Fibroblast of lung (primary cell): ENCODE results near the gene FHIT. TPM values are rescaled to one million over a fixed set of nuclear protein-coding genes. Genes with fewer than 3 reads are reported as not detected.

ENCODE experiments used
- DNase-seq, 2 donors: peaks; one replicate each; pipeline versions ENCODE4 v3.0.0 to v3.0.0-alpha.2; 2010; ENCODE audit warnings: low read depth in 2 of 2
- H2AFZ ChIP-seq: 2 replicates; pipeline ENCODE4 v1.5.1; 2012; ENCODE audit warnings: low read length, control low read depth, inconsistent platforms
- H3K27ac ChIP-seq: 2 replicates; pipeline ENCODE4 v1.5.1; 2011; ENCODE audit warnings: low read length, control low read depth; ENCODE audit not compliant: insufficient read depth
- H3K27me3 ChIP-seq: 2 replicates; pipeline ENCODE4 v1.5.1; 2011; ENCODE audit warnings: mild to moderate bottlenecking, low read length; ENCODE audit not compliant: control insufficient read depth, insufficient read depth
- H3K36me3 ChIP-seq: 2 replicates; pipeline ENCODE4 v1.5.1; 2011; ENCODE audit warnings: low read length; ENCODE audit not compliant: control insufficient read depth, insufficient read depth
- H3K4me1 ChIP-seq: 2 replicates; pipeline ENCODE4 v1.5.1; 2011; ENCODE audit warnings: low read length; ENCODE audit not compliant: control insufficient read depth, insufficient read depth; ENCODE audit errors: extremely low read depth
- H3K4me2 ChIP-seq: 2 replicates; pipeline ENCODE4 v1.5.1; 2011; ENCODE audit warnings: low read length, control low read depth; ENCODE audit not compliant: insufficient read depth; ENCODE audit errors: extremely low read depth
- H3K4me3 ChIP-seq, 4 experiments: fragments of 200-600 bp in 1 of 4; sonication (generic) in 1 of 4; replicated peaks in 1 of 4; 2 replicates each; pipeline ENCODE4 v1.5.1; 2011 to 2016; ENCODE audit warnings: low read length in 4 of 4, low read depth in 3 of 4, mild to moderate bottlenecking in 3 of 4, control low read depth in 2 of 4, inconsistent platforms in 1 of 4, mixed read lengths in 1 of 4; ENCODE audit not compliant: insufficient read depth in 1 of 4; ENCODE audit errors: control extremely low read depth in 1 of 4
- H3K79me2 ChIP-seq: 2 replicates; pipeline ENCODE4 v1.5.1; 2012; ENCODE audit warnings: mild to moderate bottlenecking, low read length, inconsistent platforms; ENCODE audit not compliant: control insufficient read depth, insufficient read depth
- H3K9ac ChIP-seq: 2 replicates; pipeline ENCODE4 v1.5.1; 2011; ENCODE audit warnings: mild to moderate bottlenecking, low read length, control low read depth; ENCODE audit not compliant: insufficient read depth
- H3K9me3 ChIP-seq: 2 replicates; pipeline ENCODE4 v1.5.1; 2012; ENCODE audit warnings: low read depth, low read length; ENCODE audit not compliant: control insufficient read depth, insufficient read depth
- H4K20me1 ChIP-seq: 2 replicates; pipeline ENCODE4 v1.5.1; 2011; ENCODE audit warnings: low read length; ENCODE audit not compliant: control insufficient read depth, insufficient read depth; ENCODE audit errors: extremely low read depth
- CTCF ChIP-seq, 2 donors: IDR thresholded peaks in 1 of 2; conservative IDR thresholded peaks in 1 of 2; 1 replicate in 1 of 2; 2 replicates in 1 of 2; pipeline ENCODE4 v1.5.1; 2011 to 2012; ENCODE audit warnings: low read length in 2 of 2, control low read depth in 1 of 2, inconsistent platforms in 1 of 2, low read depth in 1 of 2, mild to moderate bottlenecking in 1 of 2
- EZH2 ChIP-seq: IDR thresholded peaks from 2 replicates; pipeline ENCODE4 v1.5.1; 2012; ENCODE audit warnings: low read length, control low read depth, mild to moderate bottlenecking; ENCODE audit errors: missing control alignments
- polyA plus RNA-seq, 2 donors: library from polyadenylated mRNA; depleted of rRNA in 1 of 2; stranded (reverse) in 1 of 2; unstranded in 1 of 2; fragments of >200 nt; gene quantifications; 2 replicates each; pipeline ENCODE4 v1.2.1, GENCODE V29; 2011 to 2012; ENCODE audit warnings: missing spikeins in 1 of 2
- total RNA-seq: library from RNA; depleted of rRNA; stranded (reverse); fragments of >200 nt; gene quantifications from 2 replicates; pipeline ENCODE4 v1.2.1, GENCODE V29; 2014

FHIT gene
- total and polyA plus RNA-seq, 2 donors (not counting 1 experiment from before 2014, with no cell fraction given) = 0.79 to 2.1 TPM

- no peaks in the 10 kb centered on the region for H3K4me1 ChIP-seq
- no peak overlapping the region for H3K4me2 ChIP-seq
- no peaks in the 10 kb centered on the region for H3K79me2 ChIP-seq
- H2AFZ ChIP-seq = no peak overlapping the region
- no peaks in the 10 kb centered on the region for H4K20me1 ChIP-seq
- H3K27me3 ChIP-seq = no peaks in the 10 kb centered on the region
- no peaks in the 10 kb centered on the region for H3K9me3 ChIP-seq
- TF ChIP-seq CTCF (conservative IDR thresholded peaks at IDR 0.05 in 1 of 2, IDR thresholded peaks at IDR 0.05 in 1 of 2; ENCODE audit: low read depth in 1 of 2, low read length in 2 of 2) = no peak
- no peak overlapping the region for H3K27ac ChIP-seq
- DNase-seq = no peak
- no peaks in the 10 kb centered on the region for H3K36me3 ChIP-seq
- no peak overlapping the region for H3K4me3 ChIP-seq
- no peak overlapping the region for H3K9ac ChIP-seq
Measured at GRCh38 chr3:60136601-60137000, 1114.7 kb downstream of the FHIT start.

- Histone ChIP-seq H4K20me1 (no peaks in the 10 kb centered on the region), H3K36me3 (no peaks in the 10 kb centered on the region), H3K9ac (no peak overlapping the region), H3K79me2 (no peaks in the 10 kb centered on the region), H3K4me2 (no peak overlapping the region), H3K9me3 (no peaks in the 10 kb centered on the region), H3K4me3 (no peak overlapping the region), H2AFZ (no peak overlapping the region), H3K27me3 (no peaks in the 10 kb centered on the region), H3K4me1 (no peaks in the 10 kb centered on the region), H3K27ac (no peak overlapping the region)
- TF ChIP-seq CTCF (conservative IDR thresholded peaks at IDR 0.05 in 1 of 2, IDR thresholded peaks at IDR 0.05 in 1 of 2; ENCODE audit: low read depth in 1 of 2, low read length in 2 of 2) (no peak), EZH2 (no peak)
- no peak for DNase-seq
Measured at GRCh38 chr3:60135474-60135873, 1115.8 kb downstream of the FHIT start.

GRCh38 chr3:60133269-60134162 lies 1117.7 kb downstream of the FHIT start:
- peak in 1 of 2 donors; percentile 6 for DNase-seq
- Histone ChIP-seq H3K4me3 (no peak overlapping the region), H3K4me1 (no peaks in the 10 kb centered on the region), H3K4me2 (no peak overlapping the region), H2AFZ (no peak overlapping the region), H3K27ac (no peak overlapping the region), H3K9me3 (no peaks in the 10 kb centered on the region), H4K20me1 (no peaks in the 10 kb centered on the region), H3K9ac (no peak overlapping the region), H3K27me3 (no peaks in the 10 kb centered on the region), H3K36me3 (no peaks in the 10 kb centered on the region), H3K79me2 (no peaks in the 10 kb centered on the region)
- TF ChIP-seq CTCF (conservative IDR thresholded peaks at IDR 0.05 in 1 of 2, IDR thresholded peaks at IDR 0.05 in 1 of 2; ENCODE audit: low read depth in 1 of 2, low read length in 2 of 2) (no peak), EZH2 (no peak)
